A673 (cell line): ENCODE results near the gene GNA15.

Source experiments
- CTCF ChIP-seq: fragments of 300-800, 200-600 bp; sonication (generic); conservative IDR thresholded peaks from 2 replicates; pipeline ENCODE4 v1.5.1; 2017; ENCODE audit warnings: low read depth, mild to moderate bottlenecking, antibody characterized with exemption, low read length, moderate library complexity, mixed read lengths
- EZH2 ChIP-seq: fragments of 200-600 bp; sonication (generic); IDR thresholded peaks from 2 replicates; pipeline ENCODE4 v1.6.1; 2017; ENCODE audit warnings: borderline replicate concordance, low read depth, mild to moderate bottlenecking, mixed read lengths, antibody characterized with exemption, low read length; ENCODE audit not compliant: poor library complexity, severe bottlenecking

- TF ChIP-seq CTCF (no peak), EZH2 (no peak)
These were observed 11.2 kb upstream of the GNA15 start for GRCh38 chr19:3124630-3125029.
